Stimulated activated CD8-positive, alpha-beta memory T cell treated with anti-CD3 and anti-CD28 coated beads, Interleukin-7, amount 100 ng/mL, for 4 hours (primary cell): Measurements from ENCODE around the gene SRPK2.

Experiments
- DNase-seq, 2 donors: peaks; one replicate each; pipeline ENCODE4 v3.0.0-alpha.2; 2020; ENCODE audit warnings: low read depth in 2 of 2

The SRPK2 gene

GRCh38 chr7:105224884-105225651, 163.7 kb downstream of the SRPK2 start:
- DNase-seq: no peak

GRCh38 chr7:105222953-105223352, 165.8 kb downstream of the SRPK2 start:
- DNase-seq: no peak

- DNase-seq: no peak
These were observed 169.0 kb downstream of the SRPK2 start for GRCh38 chr7:105219771-105220160.

- DNase-seq: no peak
These were observed 169.6 kb downstream of the SRPK2 start for GRCh38 chr7:105218939-105219770.

GRCh38 chr7:105218215-105218614, 170.5 kb downstream of the SRPK2 start:
- DNase-seq: no peak

- DNase-seq: no peak
These were observed 171.9 kb downstream of the SRPK2 start for GRCh38 chr7:105216786-105217185.

GRCh38 chr7:105215821-105216220, 172.9 kb downstream of the SRPK2 start:
- DNase-seq: no peak

GRCh38 chr7:105215182-105215581, 173.5 kb downstream of the SRPK2 start:
- no peak for DNase-seq

- no peak for DNase-seq
These were observed 175.1 kb downstream of the SRPK2 start for GRCh38 chr7:105213611-105214010.

GRCh38 chr7:105212212-105212611, 176.5 kb downstream of the SRPK2 start:
- no peak for DNase-seq

GRCh38 chr7:105210721-105211205, 178.0 kb downstream of the SRPK2 start:
- DNase-seq: no peak

GRCh38 chr7:105209870-105210269, 178.9 kb downstream of the SRPK2 start:
- no peak for DNase-seq

- no peak for DNase-seq
These were observed 179.3 kb downstream of the SRPK2 start for GRCh38 chr7:105209433-105209832.

- DNase-seq: no peak
These were observed 181.7 kb downstream of the SRPK2 start for GRCh38 chr7:105206985-105207384.

GRCh38 chr7:105205592-105206237, 183.0 kb downstream of the SRPK2 start:
- DNase-seq: peak in 1 of 2 donors; percentile 5

GRCh38 chr7:105204953-105205352, 183.8 kb downstream of the SRPK2 start:
- DNase-seq: no peak

GRCh38 chr7:105204520-105204919, 184.2 kb downstream of the SRPK2 start:
- DNase-seq: no peak

GRCh38 chr7:105202616-105203015, 186.1 kb downstream of the SRPK2 start:
- no peak for DNase-seq

GRCh38 chr7:105199386-105199785, 189.3 kb downstream of the SRPK2 start:
- DNase-seq: no peak

- no peak for DNase-seq
These were observed 190.5 kb downstream of the SRPK2 start for GRCh38 chr7:105198223-105198622.

GRCh38 chr7:105196473-105196872, 192.2 kb downstream of the SRPK2 start:
- no peak for DNase-seq

GRCh38 chr7:105195891-105196290, 192.8 kb downstream of the SRPK2 start:
- no peak for DNase-seq
